CD4-positive, alpha-beta memory T cell (primary cell): ENCODE data around the gene RASSF1. TPM values are rescaled to one million over a fixed set of nuclear protein-coding genes. Genes with fewer than 3 reads are reported as not detected.

ENCODE experiments used
- CTCF ChIA-PET: fragments of 350-600 bp; sonication (Branson Sonifier 250); formaldehyde crosslinking; loops from one replicate; lab custom pipeline; 2021; ENCODE audit warnings: inconsistent platforms; ENCODE audit not compliant: partially characterized antibody; lab: Charles Lee
- POLR2A ChIA-PET: fragments of 350-600 bp; sonication (Branson Sonifier 250); formaldehyde crosslinking; loops from one replicate; lab custom pipeline; 2021; ENCODE audit not compliant: partially characterized antibody; lab: Charles Lee
- DNase-seq, 5 donors: peaks; one replicate each; pipeline versions ENCODE4 v3.0.0 to v3.0.0-alpha.2; 2020 to 2022; ENCODE audit warnings: mixed read lengths in 1 of 5
- H3K27ac ChIP-seq: one replicate; pipeline ENCODE4 v1.7.0; 2013; ENCODE audit warnings: low read depth, low read length
- H3K27me3 ChIP-seq: 2 replicates; pipeline ENCODE4 v1.7.0; 2013; ENCODE audit warnings: mild to moderate bottlenecking, low read length, moderate library complexity; ENCODE audit not compliant: insufficient read depth
- H3K36me3 ChIP-seq: 2 replicates; pipeline ENCODE4 v1.7.0; 2013; ENCODE audit warnings: mild to moderate bottlenecking, low read length, moderate library complexity; ENCODE audit not compliant: insufficient read depth
- H3K4me1 ChIP-seq: 2 replicates; pipeline ENCODE4 v1.7.0; 2013; ENCODE audit warnings: mild to moderate bottlenecking, low read length, moderate library complexity; ENCODE audit not compliant: insufficient read depth
- H3K4me3 ChIP-seq, 2 donors: one replicate each; pipeline ENCODE4 v1.7.0; 2013; ENCODE audit warnings: low read length in 2 of 2, mild to moderate bottlenecking in 1 of 2
- H3K9me3 ChIP-seq, 2 donors: one replicate each; pipeline ENCODE4 v1.7.0; 2013; ENCODE audit warnings: low read length in 2 of 2, control low read depth in 1 of 2; ENCODE audit not compliant: control insufficient read depth in 1 of 2
- H3K27ac Mint-ChIP-seq, 7 donors: one replicate each; pipeline ENCODE4 v1.8.0; 2020 to 2021; ENCODE audit warnings: mixed read lengths in 7 of 7, mild to moderate bottlenecking in 6 of 7, inconsistent platforms in 3 of 7, moderate library complexity in 3 of 7
- H3K27me3 Mint-ChIP-seq, 2 donors: one replicate each; pipeline ENCODE4 v1.8.0; 2020 to 2021; ENCODE audit warnings: mixed read lengths in 2 of 2
- H3K36me3 Mint-ChIP-seq, 2 donors: one replicate each; pipeline ENCODE4 v1.8.0; 2020 to 2021; ENCODE audit warnings: mixed read lengths in 2 of 2, inconsistent platforms in 1 of 2, mild to moderate bottlenecking in 1 of 2
- H3K4me1 Mint-ChIP-seq, 4 donors: one replicate each; pipeline ENCODE4 v1.8.0; 2020 to 2021; ENCODE audit warnings: mixed read lengths in 4 of 4, mild to moderate bottlenecking in 1 of 4
- H3K4me3 Mint-ChIP-seq, 8 donors: one replicate each; pipeline ENCODE4 v1.8.0; 2020 to 2021; ENCODE audit warnings: mixed read lengths in 8 of 8, mild to moderate bottlenecking in 7 of 8, moderate library complexity in 6 of 8, inconsistent platforms in 3 of 8
- H3K9me3 Mint-ChIP-seq, 8 donors: one replicate each; pipeline ENCODE4 v1.8.0; 2020 to 2021; ENCODE audit warnings: mixed read lengths in 8 of 8, mild to moderate bottlenecking in 5 of 8, inconsistent platforms in 3 of 8, moderate library complexity in 1 of 8
- intact Hi-C: fragments of 100-400 bp; cut with micrococcal nuclease; formaldehyde crosslinking; loops from one replicate; pipeline ENCODE4 v1.15.1; 2023
- polyA plus RNA-seq, 2 donors: library from polyadenylated mRNA; unstranded; fragments of 300-500 nt; fragmentation: Illumina TruSeq; gene quantifications; one replicate each; pipeline ENCODE4 v1.2.3, GENCODE V29; 2021
- total RNA-seq, 2 experiments: library from RNA; stranded (reverse); gene quantifications; one replicate each; pipeline ENCODE4 v1.2.3, GENCODE V29; 2021

Gene RASSF1
- total and polyA plus RNA-seq, 4 experiments from 2014 or later: 37.5 to 86.9 (median 72.1) TPM

DNA sequence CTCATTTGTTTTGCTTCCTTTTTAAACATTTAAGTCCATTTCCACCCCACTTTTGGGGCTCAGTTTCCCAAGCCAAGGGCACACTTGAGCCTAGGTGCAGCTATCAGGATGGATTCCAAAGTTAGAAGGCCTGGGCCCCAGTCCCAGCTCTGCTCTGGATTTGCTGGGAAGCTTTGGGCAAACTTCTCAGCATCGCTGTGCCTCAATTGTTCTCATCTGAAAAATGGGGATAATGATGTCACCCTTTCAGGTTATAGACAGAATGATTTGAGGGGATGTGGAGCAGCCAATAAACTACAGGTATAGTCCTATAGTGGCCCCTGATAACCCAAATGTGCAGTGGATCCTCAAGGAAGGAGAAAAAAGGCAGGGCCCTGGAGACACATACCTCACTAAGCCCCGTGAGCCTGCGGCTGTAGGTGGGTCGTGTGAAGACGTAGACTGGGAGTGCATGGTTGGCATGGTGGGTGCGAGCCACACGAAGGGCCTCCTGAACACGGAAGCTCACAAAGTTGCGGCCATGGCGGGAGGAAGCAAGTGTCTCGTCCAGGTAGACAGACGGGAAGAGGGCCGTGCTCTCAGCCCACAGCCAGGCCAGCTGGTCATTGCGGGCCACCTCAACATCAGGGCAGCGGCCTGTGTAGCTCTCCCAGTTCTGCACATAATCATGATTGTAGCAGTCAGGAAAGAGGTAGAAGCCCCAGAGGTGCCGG is 21.3 kb downstream of the RASSF1 start:
- Histone ChIP-seq H3K27me3 (no peaks in the 10 kb centered on the region), H3K4me3 (no peak overlapping the region), H3K36me3 (no peaks in the 10 kb centered on the region), H3K9me3 (no peaks in the 10 kb centered on the region), H3K4me1 (peaks cover 49% of the 10 kb centered on the region), H3K27ac (no peak overlapping the region)
- no peaks in the 10 kb centered on the region for H3K27me3 Mint-ChIP-seq
- peak overlapping the region in 7 of 8 donors; percentile 29 to 80 (median 48) for H3K4me3 Mint-ChIP-seq
- H3K36me3 Mint-ChIP-seq: peaks cover 0 to 2% of the 10 kb centered on the region in 2 donors
- H3K27ac Mint-ChIP-seq: peak overlapping the region in 3 of 7 donors; percentile 22 to 81 (median 72)
- intact Hi-C loops: loop anchor here (5.0 kb wide), 1 partner anchor 847 kb away; the partner anchor contains the start of gene DAG1
- peak in 1 of 5 donors; percentile 31 for DNase-seq
- ChIA-PET CTCF (interaction anchor here (0.6 to 2.4 kb wide), 4 partner anchors 8 to 125 kb away, joined by 3 to 5 read pairs (median 3); partner anchors contain the start of gene TUSC2), POLR2A (interaction anchor here (2.9 to 14.4 kb wide), 4 partner anchors 10 to 27 kb away, joined by 10 to 144 read pairs (median 60); partner anchors contain the start of genes HYAL3, IFRD2, NAA80 and TUSC2)
- H3K9me3 Mint-ChIP-seq: no peaks in the 10 kb centered on the region
- peaks cover 24 to 58% (median 39%) of the 10 kb centered on the region in 4 donors for H3K4me1 Mint-ChIP-seq

DNA sequence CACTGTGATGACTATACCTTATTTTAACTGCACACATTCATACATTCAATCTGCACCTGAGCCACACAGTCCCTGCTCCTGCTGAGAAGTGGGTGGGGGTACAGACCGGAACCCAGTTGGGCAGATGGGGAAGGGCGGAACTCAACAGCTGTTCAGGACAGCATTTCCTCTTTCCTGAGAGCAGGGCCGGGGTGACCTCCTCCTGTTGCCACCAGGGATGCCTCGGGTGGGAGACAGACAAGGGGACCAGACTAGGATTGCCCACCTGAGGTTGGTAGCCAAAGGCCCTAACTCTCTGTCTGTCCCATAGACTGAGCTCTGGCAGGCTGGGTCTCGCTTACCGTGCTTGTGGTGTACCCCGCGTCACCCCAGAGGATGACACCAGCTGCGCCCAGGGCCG is 22.0 kb downstream of the RASSF1 start:
- no peak overlapping the region for H3K27ac ChIP-seq
- peak overlapping the region in 3 of 7 donors; percentile 64 to 72 (median 70) for H3K27ac Mint-ChIP-seq
- no peaks in the 10 kb centered on the region for H3K27me3 Mint-ChIP-seq

DNA sequence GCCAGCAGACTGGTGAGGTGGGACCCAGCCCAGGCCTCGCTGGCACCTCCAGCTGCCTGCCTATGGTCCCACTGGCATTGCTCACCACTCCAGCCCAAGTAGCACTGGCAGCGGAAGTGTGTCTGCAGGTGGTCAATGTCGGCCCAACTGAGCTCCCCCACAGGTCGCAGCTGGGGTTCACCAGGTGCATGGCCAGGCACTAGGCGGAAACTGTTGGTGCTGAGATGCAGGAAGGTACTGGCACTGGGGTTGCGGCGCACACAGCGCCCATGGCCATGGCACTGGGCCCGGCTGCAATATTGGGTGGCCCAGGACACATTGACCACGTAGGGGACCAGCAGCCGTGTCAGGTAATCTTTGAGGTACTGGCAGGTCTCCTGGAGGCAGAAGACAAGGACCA is 22.5 kb downstream of the RASSF1 start:
- no peak overlapping the region for H3K27ac ChIP-seq
- POLR2A ChIA-PET: interaction anchor here (1.2 to 14.4 kb wide), 6 partner anchors 11 to 47 kb away, joined by 4 to 144 read pairs (median 18); partner anchors contain the start of genes CYB561D2, HYAL3, IFRD2 and NAA80
- no peak overlapping the region for H3K4me3 ChIP-seq
- H3K36me3 Mint-ChIP-seq: peaks cover 0 to 2% of the 10 kb centered on the region in 2 donors
- H3K27me3 ChIP-seq: no peaks in the 10 kb centered on the region
- no peaks in the 10 kb centered on the region for H3K9me3 ChIP-seq
- no peaks in the 10 kb centered on the region for H3K27me3 Mint-ChIP-seq
- H3K36me3 ChIP-seq: no peaks in the 10 kb centered on the region
- peaks cover 23 to 54% (median 39%) of the 10 kb centered on the region in 4 donors for H3K4me1 Mint-ChIP-seq
- no peaks in the 10 kb centered on the region for H3K9me3 Mint-ChIP-seq
- peak overlapping the region in 2 of 7 donors; percentile 64 to 70 for H3K27ac Mint-ChIP-seq
- H3K4me1 ChIP-seq: peaks cover 49% of the 10 kb centered on the region
- peak overlapping the region in 1 of 8 donors; percentile 54 for H3K4me3 Mint-ChIP-seq
- CTCF ChIA-PET: interaction anchor here (0.6 to 2.4 kb wide), 6 partner anchors 11 to 900 kb away, joined by 3 to 5 read pairs (median 4); no protein-coding TSS in a partner anchor
- intact Hi-C loops: loop anchor here (5.0 kb wide), 1 partner anchor 846 kb away; the partner anchor contains the start of gene DAG1
- peak in 1 of 5 donors; percentile 29 for DNase-seq

More for the DNA sequence above, 22.0 kb downstream of the RASSF1 start:
- ChIA-PET POLR2A (interaction anchor here (2.9 to 14.4 kb wide), 4 partner anchors 11 to 26 kb away, joined by 10 to 144 read pairs (median 60); partner anchors contain the start of genes HYAL3, IFRD2, NAA80 and TUSC2), CTCF (interaction anchor here (0.6 to 2.4 kb wide), 5 partner anchors 9 to 900 kb away, joined by 3 to 5 read pairs (median 4); partner anchors contain the start of gene TUSC2)
- peaks cover 0 to 2% of the 10 kb centered on the region in 2 donors for H3K36me3 Mint-ChIP-seq
- Histone ChIP-seq H3K36me3 (no peaks in the 10 kb centered on the region), H3K4me3 (no peak overlapping the region), H3K27me3 (no peaks in the 10 kb centered on the region), H3K9me3 (no peaks in the 10 kb centered on the region), H3K4me1 (peaks cover 49% of the 10 kb centered on the region)
- peaks cover 23 to 56% (median 39%) of the 10 kb centered on the region in 4 donors for H3K4me1 Mint-ChIP-seq
- peak overlapping the region in 3 of 8 donors; percentile 43 to 46 (median 46) for H3K4me3 Mint-ChIP-seq
- H3K9me3 Mint-ChIP-seq: no peaks in the 10 kb centered on the region
- peak in 1 of 5 donors; percentile 24 for DNase-seq
- intact Hi-C loops: loop anchor here (5.0 kb wide), 1 partner anchor 846 kb away; the partner anchor contains the start of gene DAG1

- Histone ChIP-seq H3K36me3 (no peaks in the 10 kb centered on the region), H3K9me3 (no peaks in the 10 kb centered on the region), H3K4me3 (no peak overlapping the region), H3K27me3 (no peaks in the 10 kb centered on the region), H3K4me1 (peaks cover 46% of the 10 kb centered on the region), H3K27ac (peak overlapping the region; percentile 49)
- peak overlapping the region in 4 of 8 donors; percentile 76 to 92 (median 88) for H3K4me3 Mint-ChIP-seq
- ChIA-PET CTCF (interaction anchor here (0.9 to 1.2 kb wide), 4 partner anchors 10 to 29 kb away, joined by 3 to 5 read pairs (median 4); partner anchors contain the start of genes HYAL3, NAA80 and RASSF1), POLR2A (interaction anchor here (1.0 to 14.4 kb wide), 7 partner anchors 12 to 81 kb away, joined by 4 to 144 read pairs (median 8); partner anchors contain the start of genes CYB561D2, GNAI2, HYAL3 and NAA80)
- H3K27me3 Mint-ChIP-seq: no peaks in the 10 kb centered on the region
- peaks cover 0 to 2% of the 10 kb centered on the region in 2 donors for H3K36me3 Mint-ChIP-seq
- H3K4me1 Mint-ChIP-seq: peaks cover 22 to 52% (median 38%) of the 10 kb centered on the region in 4 donors
- intact Hi-C loops: loop anchor here (5.0 kb wide), 1 partner anchor 845 kb away; the partner anchor contains the start of gene DAG1
- peak overlapping the region; percentile 79 to 99 (median 94) for H3K27ac Mint-ChIP-seq
- DNase-seq: peak in 1 of 5 donors; percentile 17
- no peaks in the 10 kb centered on the region for H3K9me3 Mint-ChIP-seq
Measured at GRCh38 chr3:50317300-50317699, 23.3 kb downstream of the RASSF1 start.

DNA sequence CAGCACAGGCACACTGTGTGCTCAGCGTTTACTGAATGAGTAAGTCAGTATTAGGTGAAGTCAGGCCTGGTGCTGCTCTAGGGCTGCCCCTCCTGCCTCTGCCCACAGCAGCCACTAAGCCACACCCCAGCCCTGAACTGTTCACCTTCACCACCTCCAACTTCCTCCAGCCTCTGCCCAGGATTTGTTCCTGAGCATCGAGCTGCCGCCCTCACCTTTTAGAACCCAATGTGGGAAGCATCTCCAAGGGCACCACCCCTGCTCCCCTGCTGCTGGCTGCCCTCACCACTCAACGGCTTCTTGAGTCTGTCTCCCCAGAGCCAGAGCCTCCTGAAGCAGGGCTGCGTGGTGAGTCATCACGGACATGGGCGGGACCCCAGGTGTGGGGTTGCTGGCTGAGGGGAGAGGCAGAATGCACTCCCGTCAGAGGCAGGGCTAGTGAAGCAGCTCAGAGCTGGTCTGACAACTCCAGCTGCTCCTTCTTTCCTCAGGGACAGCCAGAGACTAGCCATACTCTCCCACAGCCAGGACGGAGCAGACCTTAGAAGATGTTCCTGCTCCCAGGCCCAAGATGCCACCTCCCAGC is 23.9 kb downstream of the RASSF1 start:
- peak overlapping the region; percentile 74 to 92 (median 86) for H3K4me3 Mint-ChIP-seq

DNA sequence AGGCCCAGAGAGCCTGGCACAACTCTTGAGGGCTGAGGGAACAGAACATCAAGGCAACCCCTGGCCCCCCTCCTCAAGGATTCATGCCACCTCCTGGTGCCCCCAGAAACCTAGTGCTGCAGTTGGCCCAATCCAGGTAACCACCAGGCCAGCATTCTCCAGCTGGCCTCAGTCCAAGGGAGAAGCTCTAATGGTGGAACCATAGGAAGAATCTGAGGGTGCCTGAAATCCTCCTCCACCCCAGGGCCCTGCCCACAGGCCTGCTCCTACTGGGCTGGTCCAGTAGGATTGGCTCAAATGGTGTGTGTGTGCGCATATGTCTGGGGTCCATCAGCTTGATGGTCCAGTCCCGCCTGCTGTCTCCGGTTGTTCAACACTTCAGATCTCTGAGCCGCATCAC is 25.8 kb downstream of the RASSF1 start:
- no peaks in the 10 kb centered on the region for H3K36me3 ChIP-seq
- no peaks in the 10 kb centered on the region for H3K27me3 ChIP-seq
- no peaks in the 10 kb centered on the region for H3K9me3 Mint-ChIP-seq
- peaks cover 31% of the 10 kb centered on the region for H3K4me1 ChIP-seq
- H3K27ac Mint-ChIP-seq: peak overlapping the region in 3 of 7 donors; percentile 66 to 85 (median 75)
- peaks cover 15 to 42% (median 27%) of the 10 kb centered on the region in 4 donors for H3K4me1 Mint-ChIP-seq
- H3K4me3 Mint-ChIP-seq: no peak overlapping the region
- POLR2A ChIA-PET: interaction anchor here (0.8 to 14.4 kb wide), 9 partner anchors 8 to 78 kb away, joined by 3 to 144 read pairs (median 6); partner anchors contain the start of genes HYAL2, HYAL3, IFRD2 and NAA80
- H3K36me3 Mint-ChIP-seq: peaks cover 0 to 2% of the 10 kb centered on the region in 2 donors
- CTCF ChIA-PET: interaction anchor here (0.8 to 4.4 kb wide), 6 partner anchors 9 to 68 kb away, joined by 3 to 21 read pairs (median 4); partner anchors contain the start of genes HYAL3, NAA80 and TUSC2
- no peaks in the 10 kb centered on the region for H3K27me3 Mint-ChIP-seq
- H3K4me3 ChIP-seq: no peak overlapping the region
- peak in 1 of 5 donors; percentile 7 for DNase-seq
- intact Hi-C loops: loop anchor here (5.0 kb wide), 1 partner anchor 843 kb away; the partner anchor contains the start of gene DAG1
- H3K9me3 ChIP-seq: no peaks in the 10 kb centered on the region
- no peak overlapping the region for H3K27ac ChIP-seq

More for the DNA sequence above, 23.9 kb downstream of the RASSF1 start:
- H3K36me3 Mint-ChIP-seq: peaks cover 0 to 2% of the 10 kb centered on the region in 2 donors
- H3K27ac ChIP-seq: peak overlapping the region; percentile 49
- intact Hi-C loops: loop anchor here (1.0 to 5.0 kb wide), 2 partner anchors 12 to 844 kb away; partner anchors contain the start of genes DAG1 and TUSC2
- peaks cover 22 to 52% (median 37%) of the 10 kb centered on the region in 4 donors for H3K4me1 Mint-ChIP-seq
- H3K27me3 Mint-ChIP-seq: no peaks in the 10 kb centered on the region
- H3K4me1 ChIP-seq: peaks cover 41% of the 10 kb centered on the region
- H3K9me3 Mint-ChIP-seq: no peaks in the 10 kb centered on the region
- no peaks in the 10 kb centered on the region for H3K36me3 ChIP-seq
- peak overlapping the region; percentile 79 to 99 (median 94) for H3K27ac Mint-ChIP-seq
- no peaks in the 10 kb centered on the region for H3K27me3 ChIP-seq
- ChIA-PET CTCF (interaction anchor here (1.0 to 4.4 kb wide), 4 partner anchors 9 to 24 kb away, joined by 3 to 21 read pairs (median 4); partner anchors contain the start of genes HYAL3, NAA80 and RASSF1), POLR2A (interaction anchor here (1.0 to 14.4 kb wide), 7 partner anchors 12 to 81 kb away, joined by 4 to 144 read pairs (median 8); partner anchors contain the start of genes CYB561D2, GNAI2, HYAL3 and NAA80)
- peak; percentile 62 to 92 (median 72) for DNase-seq
- H3K4me3 ChIP-seq: peak overlapping the region in 1 of 2 donors; percentile 7
- no peaks in the 10 kb centered on the region for H3K9me3 ChIP-seq
